Measurements from ENCODE around the gene ACVR1B. TPM values are rescaled to one million over a fixed set of nuclear protein-coding genes. Genes with fewer than 3 reads are reported as not detected.

The ACVR1B gene
- total RNA-seq, 2 donors from 2014 or later, result 39.6 to 43.3 TPM

DNA sequence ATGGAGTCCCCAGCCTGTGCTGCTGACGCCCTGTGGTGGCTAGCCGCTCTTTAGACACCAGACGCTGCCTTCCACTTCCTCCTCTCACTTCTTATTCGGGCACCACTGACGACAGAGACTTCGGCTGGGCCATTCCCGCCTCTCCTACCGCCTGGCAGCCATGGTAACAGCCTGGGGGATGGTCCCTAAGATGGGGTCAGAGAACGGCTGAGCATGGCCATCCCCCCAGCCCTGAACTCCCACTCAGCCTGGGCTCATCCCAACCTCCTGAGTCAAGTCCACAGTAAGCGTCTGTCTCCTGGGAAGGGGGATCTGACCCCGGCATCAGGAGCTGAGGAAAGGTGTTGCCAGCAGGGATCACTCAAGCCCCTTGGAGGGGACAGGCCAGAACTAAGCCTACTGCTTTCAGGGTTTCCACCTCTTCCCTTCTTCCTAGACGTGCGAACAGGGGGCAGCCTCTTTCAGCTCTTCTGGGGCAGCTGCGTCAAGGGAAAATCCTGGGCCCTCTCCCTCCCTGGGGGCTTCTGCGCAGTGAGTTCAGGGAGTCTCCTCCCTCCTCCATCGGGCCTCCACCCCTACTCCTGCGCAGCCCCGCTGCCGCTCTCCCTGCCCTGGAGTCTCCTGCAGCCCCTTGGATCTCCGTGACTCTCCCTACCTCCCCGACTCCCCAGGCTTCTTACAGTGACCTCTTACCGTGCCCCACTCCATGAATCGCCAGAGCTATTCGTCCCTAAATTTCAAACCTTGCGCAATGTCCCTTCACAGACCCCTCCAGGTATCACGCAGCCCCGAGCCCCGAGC, 54.6 kb downstream of the ACVR1B start:
- WGBS, result 47% methylated on average over 25 of the region's 28 CpGs
- Histone ChIP-seq H3K9me3 (no peaks in the 10 kb centered on the region), H3K4me1 (replicated peaks) (peaks cover 19% of the 10 kb centered on the region), H3K36me3 (no peaks in the 10 kb centered on the region), H3K27me3 (replicated peaks; ENCODE audit: insufficient read depth) (no peaks in the 10 kb centered on the region), H3K27ac (peak overlapping the region; percentile 87 to 88), H3K4me3 (peak overlapping the region; percentile 75 to 79)
- DNase-seq (ENCODE audit: low spot score), result no peak
- TF ChIP-seq, protein P1, sequence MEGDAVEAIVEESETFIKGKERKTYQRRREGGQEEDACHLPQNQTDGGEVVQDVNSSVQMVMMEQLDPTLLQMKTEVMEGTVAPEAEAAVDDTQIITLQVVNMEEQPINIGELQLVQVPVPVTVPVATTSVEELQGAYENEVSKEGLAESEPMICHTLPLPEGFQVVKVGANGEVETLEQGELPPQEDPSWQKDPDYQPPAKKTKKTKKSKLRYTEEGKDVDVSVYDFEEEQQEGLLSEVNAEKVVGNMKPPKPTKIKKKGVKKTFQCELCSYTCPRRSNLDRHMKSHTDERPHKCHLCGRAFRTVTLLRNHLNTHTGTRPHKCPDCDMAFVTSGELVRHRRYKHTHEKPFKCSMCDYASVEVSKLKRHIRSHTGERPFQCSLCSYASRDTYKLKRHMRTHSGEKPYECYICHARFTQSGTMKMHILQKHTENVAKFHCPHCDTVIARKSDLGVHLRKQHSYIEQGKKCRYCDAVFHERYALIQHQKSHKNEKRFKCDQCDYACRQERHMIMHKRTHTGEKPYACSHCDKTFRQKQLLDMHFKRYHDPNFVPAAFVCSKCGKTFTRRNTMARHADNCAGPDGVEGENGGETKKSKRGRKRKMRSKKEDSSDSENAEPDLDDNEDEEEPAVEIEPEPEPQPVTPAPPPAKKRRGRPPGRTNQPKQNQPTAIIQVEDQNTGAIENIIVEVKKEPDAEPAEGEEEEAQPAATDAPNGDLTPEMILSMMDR (IDR thresholded peaks at IDR 0.05), result no peak
- TF ChIP-seq POLR2A (IDR thresholded peaks at IDR 0.05) (no peak), POLR2AphosphoS5 (IDR thresholded peaks at IDR 0.05) (no peak)
- intact Hi-C loops (cut with DNase I), result loop anchor here (2.0 kb wide), 1 partner anchor 15 kb away; no protein-coding TSS in a partner anchor

DNA sequence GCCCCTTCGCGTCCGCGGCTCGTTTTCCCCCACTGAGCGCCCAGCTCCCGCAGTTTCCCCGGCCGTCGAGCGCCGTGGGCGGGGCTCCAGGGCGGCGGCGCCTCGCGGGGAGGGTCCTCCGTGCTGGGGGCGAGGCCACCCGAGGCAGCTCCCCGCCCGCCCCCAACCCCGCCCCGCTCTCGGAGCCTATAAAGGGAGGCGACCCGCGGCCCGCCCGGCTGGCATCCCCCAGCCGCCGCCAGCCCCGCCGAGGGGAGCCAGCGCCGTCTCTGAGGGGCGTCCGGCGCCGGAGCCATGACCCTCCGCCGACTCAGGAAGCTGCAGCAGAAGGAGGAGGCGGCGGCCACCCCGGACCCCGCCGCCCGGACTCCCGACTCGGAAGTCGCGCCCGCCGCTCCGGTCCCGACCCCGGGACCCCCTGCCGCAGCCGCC, 55.2 kb downstream of the ACVR1B start, which contains the start of gene TAMALIN:
Gene TAMALIN, plus strand, starts transcription at position 221 of the 432 bp plus-strand sequence. Its CDS starts 74 bp downstream, at position 295.
- Histone ChIP-seq H3K36me3 (no peaks in the 10 kb centered on the region), H3K27ac (peak within 1 kb of the TSS; percentile 87 to 88), H3K27me3 (replicated peaks; ENCODE audit: insufficient read depth) (no peaks in the 10 kb centered on the region), H3K9me3 (no peaks in the 10 kb centered on the region), H3K4me3 (peak within 1 kb of the TSS; percentile 75 to 79), H3K4me1 (replicated peaks) (peaks cover 19% of the 10 kb centered on the region)
- TF ChIP-seq POLR2A (IDR thresholded peaks at IDR 0.05) (peak; percentile 81), POLR2AphosphoS5 (IDR thresholded peaks at IDR 0.05) (peak; percentile 29)
- TF ChIP-seq, protein P1 (IDR thresholded peaks at IDR 0.05), result no peak
- intact Hi-C loops (cut with DNase I), result no loop called here
- 0% methylated on average over 23 of the region's 60 CpGs for WGBS
- peak; percentile 71 for DNase-seq (ENCODE audit: low spot score)

DNA sequence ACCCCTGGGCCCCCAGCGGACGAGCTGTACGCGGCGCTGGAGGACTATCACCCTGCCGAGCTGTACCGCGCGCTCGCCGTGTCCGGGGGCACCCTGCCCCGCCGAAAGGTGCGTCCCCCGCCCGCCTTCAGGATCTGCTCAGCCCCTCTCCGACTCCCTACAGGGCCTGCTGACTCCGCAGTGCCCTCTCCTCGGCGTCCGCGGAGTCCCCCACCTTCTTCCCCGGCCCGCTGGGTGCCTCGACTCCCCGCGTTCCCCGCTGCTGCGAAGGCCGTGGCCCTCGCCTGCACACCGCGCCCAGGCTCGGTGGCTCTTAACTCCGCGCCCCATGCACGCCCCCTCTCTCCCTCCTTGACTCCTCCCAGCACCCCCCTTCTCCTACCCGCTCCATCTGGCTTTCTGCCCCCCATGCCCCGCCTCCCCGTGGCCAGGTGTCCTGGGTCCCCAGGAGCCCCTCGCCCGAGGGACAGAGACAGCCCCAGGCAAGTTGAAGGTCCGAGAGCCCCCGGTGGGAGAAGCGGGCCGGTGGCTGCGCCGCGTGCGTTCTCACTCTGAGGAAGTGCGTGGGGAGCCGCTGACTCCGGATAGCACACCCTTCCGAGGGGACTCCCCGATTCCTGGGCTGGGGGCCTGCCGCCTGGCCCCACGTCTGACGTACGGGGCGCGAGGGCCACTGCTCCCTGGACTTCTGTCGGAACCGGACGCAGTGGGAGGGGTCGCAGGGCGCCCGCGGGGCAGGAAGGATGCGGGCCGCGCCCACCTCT, 55.8 kb downstream of the ACVR1B start:
- Histone ChIP-seq H3K27me3 (replicated peaks; ENCODE audit: insufficient read depth) (no peaks in the 10 kb centered on the region), H3K27ac (peak overlapping the region; percentile 87 to 88), H3K36me3 (no peaks in the 10 kb centered on the region), H3K4me1 (replicated peaks) (peaks cover 19% of the 10 kb centered on the region), H3K4me3 (peak overlapping the region; percentile 75 to 79), H3K9me3 (no peaks in the 10 kb centered on the region)
- no peak for TF ChIP-seq POLR2AphosphoS5 (IDR thresholded peaks at IDR 0.05)
- TF ChIP-seq, protein P1 (IDR thresholded peaks at IDR 0.05), result no peak
- TF ChIP-seq POLR2A (IDR thresholded peaks at IDR 0.05), result no peak
- WGBS, result 4% methylated on average over 60 of the region's 72 CpGs
- intact Hi-C loops (cut with DNase I), result no loop called here
- DNase-seq (ENCODE audit: low spot score), result no peak

DNA sequence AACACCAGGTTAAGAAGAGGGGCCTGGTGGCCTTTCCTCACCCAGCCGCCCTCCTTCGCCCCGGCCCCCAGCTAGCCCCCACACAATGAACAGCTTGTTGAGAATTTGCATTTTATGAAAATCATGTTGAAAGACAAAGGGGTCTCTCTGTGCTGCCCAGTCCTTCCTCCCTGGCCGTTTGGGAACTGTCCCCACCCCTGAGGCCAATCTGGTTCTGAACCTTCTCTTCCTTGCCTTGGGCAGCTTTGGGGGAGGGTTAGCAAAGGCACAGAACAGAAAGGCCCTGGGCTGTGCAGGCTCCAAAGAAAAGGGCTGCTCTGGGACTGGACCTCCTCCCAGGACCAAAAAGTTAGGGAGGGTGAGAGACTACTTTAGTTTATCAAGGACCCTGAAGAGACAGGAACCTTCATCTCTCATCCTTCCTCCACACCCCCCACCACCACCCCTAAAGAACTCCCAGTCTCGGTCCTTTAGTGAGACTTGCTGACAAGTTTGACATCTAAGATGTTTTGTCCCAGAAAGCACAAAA, 56.5 kb downstream of the ACVR1B start:
- H3K9me3 ChIP-seq, result no peaks in the 10 kb centered on the region
- TF ChIP-seq POLR2A (IDR thresholded peaks at IDR 0.05) (no peak), POLR2AphosphoS5 (IDR thresholded peaks at IDR 0.05) (no peak)
- TF ChIP-seq, protein P1 (IDR thresholded peaks at IDR 0.05), result no peak
- H3K4me1 ChIP-seq (replicated peaks), result peaks cover 19% of the 10 kb centered on the region
- H3K27ac ChIP-seq, result peak overlapping the region; percentile 87 to 88
- H3K4me3 ChIP-seq, result peak overlapping the region; percentile 75 to 79
- no peaks in the 10 kb centered on the region for H3K27me3 ChIP-seq (replicated peaks; ENCODE audit: insufficient read depth)
- intact Hi-C loops (cut with DNase I), result no loop called here
- WGBS, result 58% methylated on average over 5 of the region's 5 CpGs
- no peaks in the 10 kb centered on the region for H3K36me3 ChIP-seq
- no peak for DNase-seq (ENCODE audit: low spot score)

Data from prostate gland (tissue), 2 donors.